ENCODE results near the gene DEGS1. TPM values are rescaled to one million over a fixed set of nuclear protein-coding genes. Genes with fewer than 3 reads are reported as not detected.

DEGS1 gene
- total RNA-seq, 4 donors from 2014 or later, result 35.9 to 119 (median 53.2) TPM

DNA sequence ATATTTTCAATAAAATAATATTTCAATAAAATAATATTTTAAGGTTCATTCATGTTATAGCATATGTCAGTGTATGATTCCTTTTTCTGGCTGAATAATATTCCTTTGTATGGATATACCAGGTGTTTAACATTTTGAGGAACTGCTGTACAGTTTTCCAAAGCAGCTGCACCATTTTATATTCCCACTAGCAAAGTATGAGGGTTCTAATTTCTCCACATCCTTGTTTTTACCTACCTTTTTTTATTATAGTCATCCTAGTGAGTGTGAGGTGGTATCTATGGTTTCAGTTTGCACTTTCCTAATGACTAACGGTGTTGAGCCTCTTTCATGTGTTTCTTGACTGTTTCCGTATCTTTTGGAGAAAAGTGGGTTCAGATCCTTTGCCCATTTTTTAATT, 5.2 kb downstream of the DEGS1 start:
- no peaks in the 10 kb centered on the region for H3K4me1 ChIP-seq
- TF ChIP-seq, protein P1, sequence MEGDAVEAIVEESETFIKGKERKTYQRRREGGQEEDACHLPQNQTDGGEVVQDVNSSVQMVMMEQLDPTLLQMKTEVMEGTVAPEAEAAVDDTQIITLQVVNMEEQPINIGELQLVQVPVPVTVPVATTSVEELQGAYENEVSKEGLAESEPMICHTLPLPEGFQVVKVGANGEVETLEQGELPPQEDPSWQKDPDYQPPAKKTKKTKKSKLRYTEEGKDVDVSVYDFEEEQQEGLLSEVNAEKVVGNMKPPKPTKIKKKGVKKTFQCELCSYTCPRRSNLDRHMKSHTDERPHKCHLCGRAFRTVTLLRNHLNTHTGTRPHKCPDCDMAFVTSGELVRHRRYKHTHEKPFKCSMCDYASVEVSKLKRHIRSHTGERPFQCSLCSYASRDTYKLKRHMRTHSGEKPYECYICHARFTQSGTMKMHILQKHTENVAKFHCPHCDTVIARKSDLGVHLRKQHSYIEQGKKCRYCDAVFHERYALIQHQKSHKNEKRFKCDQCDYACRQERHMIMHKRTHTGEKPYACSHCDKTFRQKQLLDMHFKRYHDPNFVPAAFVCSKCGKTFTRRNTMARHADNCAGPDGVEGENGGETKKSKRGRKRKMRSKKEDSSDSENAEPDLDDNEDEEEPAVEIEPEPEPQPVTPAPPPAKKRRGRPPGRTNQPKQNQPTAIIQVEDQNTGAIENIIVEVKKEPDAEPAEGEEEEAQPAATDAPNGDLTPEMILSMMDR (IDR thresholded peaks at IDR 0.05), result no peak
- TF ChIP-seq POLR2A (IDR thresholded peaks at IDR 0.05), result no peak
- no peaks in the 10 kb centered on the region for H3K9me3 ChIP-seq
- H3K36me3 ChIP-seq, result no peaks in the 10 kb centered on the region
- DNase-seq, result no peak
- H3K27ac ChIP-seq, result no peak overlapping the region
- H3K4me3 ChIP-seq, result no peak overlapping the region
- intact Hi-C loops (cut with DNase I; ENCODE audit: low total_unique reads), result no loop called here
- H3K27me3 ChIP-seq, result no peaks in the 10 kb centered on the region

DNA sequence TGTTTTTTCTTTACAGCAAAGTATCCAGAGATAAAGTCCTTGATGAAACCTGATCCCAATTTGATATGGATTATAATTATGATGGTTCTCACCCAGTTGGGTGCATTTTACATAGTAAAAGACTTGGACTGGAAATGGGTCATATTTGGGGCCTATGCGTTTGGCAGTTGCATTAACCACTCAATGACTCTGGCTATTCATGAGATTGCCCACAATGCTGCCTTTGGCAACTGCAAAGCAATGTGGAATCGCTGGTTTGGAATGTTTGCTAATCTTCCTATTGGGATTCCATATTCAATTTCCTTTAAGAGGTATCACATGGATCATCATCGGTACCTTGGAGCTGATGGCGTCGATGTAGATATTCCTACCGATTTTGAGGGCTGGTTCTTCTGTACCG, 6.5 kb downstream of the DEGS1 start:
- no peaks in the 10 kb centered on the region for H3K27me3 ChIP-seq

GRCh38 chr1:224192082-224192788, 9.2 kb downstream of the DEGS1 start:
- intact Hi-C loops (cut with DNase I; ENCODE audit: low total_unique reads), result no loop called here
- TF ChIP-seq, protein P1 (IDR thresholded peaks at IDR 0.05), result no peak
- TF ChIP-seq POLR2A (IDR thresholded peaks at IDR 0.05), result no peak
- Histone ChIP-seq H3K27ac (no peak overlapping the region), H3K4me1 (no peaks in the 10 kb centered on the region), H3K27me3 (no peaks in the 10 kb centered on the region), H3K4me3 (no peak overlapping the region), H3K36me3 (no peaks in the 10 kb centered on the region), H3K9me3 (no peaks in the 10 kb centered on the region)
- DNase-seq, result no peak

More for the DNA sequence above, 6.5 kb downstream of the DEGS1 start:
- TF ChIP-seq, protein P1 (IDR thresholded peaks at IDR 0.05), result no peak
- no peak for TF ChIP-seq POLR2A (IDR thresholded peaks at IDR 0.05)
- Histone ChIP-seq H3K36me3 (no peaks in the 10 kb centered on the region), H3K27ac (no peak overlapping the region), H3K4me1 (no peaks in the 10 kb centered on the region), H3K9me3 (no peaks in the 10 kb centered on the region), H3K4me3 (no peak overlapping the region)
- no peak for DNase-seq
- intact Hi-C loops (cut with DNase I; ENCODE audit: low total_unique reads), result no loop called here

- no peaks in the 10 kb centered on the region for H3K9me3 ChIP-seq
- no peaks in the 10 kb centered on the region for H3K27me3 ChIP-seq
- intact Hi-C loops (cut with DNase I; ENCODE audit: low total_unique reads), result no loop called here
- no peak for TF ChIP-seq POLR2A (IDR thresholded peaks at IDR 0.05)
- TF ChIP-seq, protein P1 (IDR thresholded peaks at IDR 0.05), result no peak
- no peaks in the 10 kb centered on the region for H3K4me1 ChIP-seq
- H3K27ac ChIP-seq, result no peak overlapping the region
- no peaks in the 10 kb centered on the region for H3K36me3 ChIP-seq
- H3K4me3 ChIP-seq, result no peak overlapping the region
- DNase-seq, result no peak
Observed at GRCh38 chr1:224193319-224193966, 10.4 kb downstream of the DEGS1 start.

GRCh38 chr1:224196813-224197600, 14.0 kb downstream of the DEGS1 start:
- Histone ChIP-seq H3K27me3 (no peaks in the 10 kb centered on the region), H3K36me3 (no peaks in the 10 kb centered on the region), H3K4me3 (no peak overlapping the region), H3K4me1 (no peaks in the 10 kb centered on the region), H3K9me3 (no peaks in the 10 kb centered on the region), H3K27ac (no peak overlapping the region)
- DNase-seq, result no peak
- intact Hi-C loops (cut with DNase I; ENCODE audit: low total_unique reads), result no loop called here
- TF ChIP-seq POLR2A (IDR thresholded peaks at IDR 0.05), result no peak
- TF ChIP-seq, protein P1 (IDR thresholded peaks at IDR 0.05), result no peak
